MM.1S (cell line): ENCODE measurements around the gene PALM2AKAP2.

Experiments
- CTCF ChIP-seq: fragments of 300-600 bp; sonication (generic); IDR thresholded peaks from 2 replicates; pipeline ENCODE4 v1.5.1; 2016; ENCODE audit warnings: antibody characterized with exemption, low read length, mixed read lengths
- EZH2 ChIP-seq: fragments of 300-600 bp; sonication (generic); optimal IDR thresholded peaks from 2 replicates; pipeline ENCODE3; 2017; ENCODE audit warnings: low read depth, mild to moderate bottlenecking, antibody characterized with exemption, low read length, mixed read lengths

GRCh38 chr9:109828254-109828653, 48.3 kb downstream of the PALM2AKAP2 start:
- no peak for TF ChIP-seq CTCF
- TF ChIP-seq EZH2: no peak
